AML-193 (cell line): ENCODE results near the gene HLA-DPA1.
"Not testable (repeated sequence)": the region's sequence is repeated elsewhere in the genome, so short reads cannot be mapped to it uniquely, and the experiment has no call there.

ENCODE experiments used
- DNase-seq, 2 experiments: peaks; one replicate each; lab custom pipeline; 2025; lab: John Stamatoyannopoulos, UW

Gene HLA-DPA1

GRCh38 chr6:33064723-33065122 lies 8.7 kb downstream of the HLA-DPA1 start:
- no peak for DNase-seq

GRCh38 chr6:33063435-33063834 lies 10.0 kb downstream of the HLA-DPA1 start:
- DNase-seq = not testable (repeated sequence)

- DNase-seq = peak in 1 of 2 experiments; percentile 12
These were observed 11.5 kb downstream of the HLA-DPA1 start for GRCh38 chr6:33061987-33062386.

- DNase-seq = peak in 1 of 2 experiments; percentile 8
These were observed 16.0 kb downstream of the HLA-DPA1 start for GRCh38 chr6:33057222-33058150.

- DNase-seq = no peak
These were observed 20.2 kb downstream of the HLA-DPA1 start for GRCh38 chr6:33053230-33053629.

GRCh38 chr6:33052627-33053026 lies 20.8 kb downstream of the HLA-DPA1 start:
- DNase-seq = no peak

GRCh38 chr6:33050014-33050810 lies 23.2 kb downstream of the HLA-DPA1 start:
- no peak for DNase-seq

GRCh38 chr6:33049323-33050013 lies 24.0 kb downstream of the HLA-DPA1 start:
- DNase-seq = no peak

- no peak for DNase-seq
These were observed 33.3 kb downstream of the HLA-DPA1 start for GRCh38 chr6:33040157-33040556.

- DNase-seq = no peak
These were observed 36.9 kb downstream of the HLA-DPA1 start for GRCh38 chr6:33036535-33036934.

- no peak for DNase-seq
These were observed 38.9 kb downstream of the HLA-DPA1 start for GRCh38 chr6:33034554-33034953.

- no peak for DNase-seq
These were observed 43.2 kb downstream of the HLA-DPA1 start for GRCh38 chr6:33030245-33030644.

- DNase-seq = no peak
These were observed 43.9 kb downstream of the HLA-DPA1 start for GRCh38 chr6:33029328-33030184.

- no peak for DNase-seq
These were observed 45.1 kb downstream of the HLA-DPA1 start for GRCh38 chr6:33028220-33028849.

- DNase-seq = no peak
These were observed 48.9 kb downstream of the HLA-DPA1 start for GRCh38 chr6:33024521-33024920.

- no peak for DNase-seq
These were observed 49.9 kb downstream of the HLA-DPA1 start for GRCh38 chr6:33023536-33023935.

GRCh38 chr6:33021917-33022316 lies 51.5 kb downstream of the HLA-DPA1 start:
- DNase-seq = no peak

GRCh38 chr6:33019372-33019771 lies 54.1 kb downstream of the HLA-DPA1 start:
- DNase-seq = no peak

GRCh38 chr6:33018904-33019303 lies 54.5 kb downstream of the HLA-DPA1 start:
- DNase-seq = peak; percentile 94 to 97

- DNase-seq = no peak
These were observed 55.0 kb downstream of the HLA-DPA1 start for GRCh38 chr6:33018418-33018817.
